ENCODE measurements around the gene KRTAP15-1. TPM values are rescaled to one million over a fixed set of nuclear protein-coding genes. Genes with fewer than 3 reads are reported as not detected.
A peak's percentile ranks its signal among the peaks of the same experiment; 100 is the strongest.

Gene KRTAP15-1
- total RNA-seq, 6 experiments from 2014 or later = not detected

DNA sequence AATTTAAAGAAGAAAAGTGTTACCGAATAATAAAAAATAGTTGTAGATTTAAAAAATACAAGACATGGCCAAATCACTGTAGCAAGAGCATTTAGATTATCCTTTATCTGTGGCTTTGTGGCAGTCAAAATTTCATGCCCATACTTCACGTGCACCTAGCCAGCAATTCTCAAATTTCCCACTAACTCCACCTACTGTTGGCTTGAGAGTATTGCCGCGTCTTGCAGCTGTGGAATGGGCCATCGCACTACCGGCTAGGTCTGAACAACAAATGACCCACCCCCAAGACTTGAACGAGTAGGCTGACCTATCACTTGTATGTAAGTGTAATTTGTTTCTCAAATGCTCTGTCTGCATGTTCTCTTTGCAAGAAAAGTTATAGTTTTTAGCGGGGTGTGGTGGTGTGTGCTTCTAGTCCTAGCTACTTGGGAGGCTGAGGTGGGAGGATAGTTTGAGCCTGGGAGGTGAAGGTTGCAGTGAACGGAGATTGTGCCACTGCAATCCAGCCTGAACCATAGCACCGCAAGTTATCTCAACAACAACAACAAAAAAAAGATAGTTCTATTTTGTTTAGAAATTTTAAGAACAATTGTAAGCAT lies 5.9 kb upstream of the KRTAP15-1 start:
- peak; percentile 46 to 56 (median 50) for TF ChIP-seq CTCF (IDR thresholded peaks at IDR 0.05)
- no peak for TF ChIP-seq POLR2A (IDR thresholded peaks at IDR 0.05)
- Histone ChIP-seq H3K36me3 (no peaks in the 10 kb centered on the region), H3K4me3 (no peak overlapping the region), H3K4me1 (no peaks in the 10 kb centered on the region), H3K9me3 (no peaks in the 10 kb centered on the region), H3K27ac (no peak overlapping the region), H3K27me3 (no peaks in the 10 kb centered on the region)
- DNase-seq (no peak), ATAC-seq (peak; percentile 81 to 82 (median 82))
- WGBS (ENCODE audit: insufficient coverage, low coverage, low lambda C conversion rate, missing lambda C conversion rate) = 25% methylated on average over 10 of the region's 10 CpGs
- intact Hi-C loops (cut with DNase I) = no loop called here

DNA sequence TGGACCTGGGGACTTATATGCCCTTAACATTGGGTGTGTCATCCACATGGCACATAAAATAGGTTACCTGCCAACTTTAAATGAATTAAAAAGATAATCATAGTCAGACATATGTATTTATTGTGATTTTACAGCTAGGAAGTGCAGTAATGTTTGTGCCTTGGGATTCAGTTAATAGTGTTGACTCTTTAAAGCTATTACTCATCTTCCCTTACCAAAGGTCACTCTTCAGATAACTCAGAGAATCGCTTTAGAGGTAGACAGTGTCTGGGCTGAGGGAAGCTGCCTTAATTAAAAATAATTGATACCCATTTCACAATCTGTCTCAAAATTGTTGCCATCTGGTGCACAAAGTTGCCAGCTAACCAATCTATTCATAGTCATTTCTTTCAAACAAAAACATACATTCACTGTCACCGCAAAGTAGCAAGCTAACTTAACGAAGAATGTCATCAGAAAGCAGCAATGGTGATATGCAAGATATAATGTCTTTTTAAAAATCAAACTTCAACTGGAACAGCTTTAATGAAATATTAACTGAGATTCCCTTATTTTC lies 3.0 kb upstream of the KRTAP15-1 start:
- no peak for DNase-seq
- ATAC-seq = no peak
- WGBS (ENCODE audit: insufficient coverage, low coverage, low lambda C conversion rate, missing lambda C conversion rate) = 46% methylated on average over 3 of the region's 3 CpGs
- Histone ChIP-seq H3K9me3 (no peaks in the 10 kb centered on the region), H3K4me3 (no peak overlapping the region), H3K27ac (no peak overlapping the region), H3K4me1 (no peaks in the 10 kb centered on the region), H3K27me3 (no peaks in the 10 kb centered on the region), H3K36me3 (no peaks in the 10 kb centered on the region)
- TF ChIP-seq CTCF (IDR thresholded peaks at IDR 0.05) = no peak
- no peak for TF ChIP-seq POLR2A (IDR thresholded peaks at IDR 0.05)
- intact Hi-C loops (cut with DNase I) = no loop called here

DNA sequence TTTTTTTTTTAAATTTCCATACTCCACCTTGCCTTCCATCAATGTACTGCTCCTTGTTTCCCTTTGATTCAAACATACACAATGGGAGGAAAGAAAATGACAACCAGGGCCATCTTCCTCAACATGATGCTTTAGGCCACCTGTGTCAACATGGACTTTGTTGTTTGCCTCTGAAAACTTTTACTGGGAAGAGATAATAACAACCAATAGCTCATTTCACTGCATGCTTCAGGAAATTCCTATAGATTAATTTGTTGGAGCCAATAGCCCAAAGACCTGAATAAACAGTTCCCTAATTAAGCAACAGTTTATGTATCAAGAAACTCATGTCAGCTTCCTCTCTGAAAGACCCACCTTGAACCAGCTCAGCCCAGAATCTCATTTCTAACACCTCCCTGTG lies 3.2 kb downstream of the KRTAP15-1 start:
- no peak overlapping the region for H3K4me3 ChIP-seq
- TF ChIP-seq POLR2A (IDR thresholded peaks at IDR 0.05) (no peak), CTCF (IDR thresholded peaks at IDR 0.05) (no peak)
- H3K9me3 ChIP-seq = no peaks in the 10 kb centered on the region
- no peak for ATAC-seq
- H3K4me1 ChIP-seq = no peaks in the 10 kb centered on the region
- DNase-seq = no peak
- no peak overlapping the region for H3K27ac ChIP-seq
- intact Hi-C loops (cut with DNase I) = no loop called here
- H3K27me3 ChIP-seq = no peaks in the 10 kb centered on the region
- no peaks in the 10 kb centered on the region for H3K36me3 ChIP-seq

GRCh38 chr21:30444204-30444603 lies 4.1 kb downstream of the KRTAP15-1 start:
- TF ChIP-seq POLR2A (IDR thresholded peaks at IDR 0.05) (no peak), CTCF (IDR thresholded peaks at IDR 0.05) (no peak)
- H3K4me3 ChIP-seq = no peak overlapping the region
- no peak for DNase-seq
- H3K4me1 ChIP-seq = no peaks in the 10 kb centered on the region
- no peak overlapping the region for H3K27ac ChIP-seq
- no peaks in the 10 kb centered on the region for H3K9me3 ChIP-seq
- no peaks in the 10 kb centered on the region for H3K36me3 ChIP-seq
- intact Hi-C loops (cut with DNase I) = no loop called here
- 9% methylated on average over 1 of the region's 1 CpG for WGBS (ENCODE audit: insufficient coverage, low coverage, low lambda C conversion rate, missing lambda C conversion rate)
- no peaks in the 10 kb centered on the region for H3K27me3 ChIP-seq
- ATAC-seq = no peak

Data from right lobe of liver (tissue), 6 donors.